ELF-1 (cell line): ENCODE data around the gene DDX10.
A peak's percentile ranks its signal among the peaks of the same experiment; 100 is the strongest.
"Not testable (repeated sequence)": the region's sequence is repeated elsewhere in the genome, so short reads cannot be mapped to it uniquely, and the experiment has no call there.

ENCODE experiments used
- DNase-seq: peaks from one replicate; pipeline ENCODE4 v3.0.0-alpha.2; 2016; ENCODE audit warnings: low read depth, low spot score

DDX10 gene

DNA sequence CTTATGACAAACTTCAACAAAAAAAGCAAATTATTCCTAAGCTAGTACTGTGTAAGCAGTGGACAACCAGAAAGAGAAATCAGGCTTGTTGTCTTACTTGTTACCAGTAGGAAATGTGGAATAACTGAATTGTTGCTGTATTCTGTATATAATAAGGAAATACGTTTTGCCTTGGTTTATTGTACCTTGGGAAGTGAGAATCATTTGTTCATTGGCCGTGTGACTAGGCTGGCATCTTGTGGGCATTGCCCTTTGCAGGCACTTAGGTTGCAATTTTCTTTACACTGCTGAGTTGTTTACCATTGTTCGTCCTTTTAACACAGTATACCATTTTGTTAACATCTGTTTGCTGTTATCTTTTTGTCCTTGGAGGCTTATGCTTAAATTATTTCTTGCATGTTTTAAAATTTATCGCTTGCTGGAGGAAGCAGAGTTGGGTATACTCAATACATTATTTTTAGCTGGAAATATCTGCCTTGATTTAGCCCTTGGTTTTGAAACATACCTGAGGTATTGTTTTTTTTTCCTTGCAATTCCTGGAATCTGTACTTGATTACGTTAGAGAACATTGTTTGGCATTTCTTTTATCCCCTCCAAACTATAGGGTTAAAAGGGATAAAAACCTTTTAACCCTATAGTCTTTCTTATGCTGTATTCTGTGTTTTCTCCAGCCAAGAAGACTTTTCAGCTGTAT, 109.3 kb downstream of the DDX10 start:
- no peak for DNase-seq

DNA sequence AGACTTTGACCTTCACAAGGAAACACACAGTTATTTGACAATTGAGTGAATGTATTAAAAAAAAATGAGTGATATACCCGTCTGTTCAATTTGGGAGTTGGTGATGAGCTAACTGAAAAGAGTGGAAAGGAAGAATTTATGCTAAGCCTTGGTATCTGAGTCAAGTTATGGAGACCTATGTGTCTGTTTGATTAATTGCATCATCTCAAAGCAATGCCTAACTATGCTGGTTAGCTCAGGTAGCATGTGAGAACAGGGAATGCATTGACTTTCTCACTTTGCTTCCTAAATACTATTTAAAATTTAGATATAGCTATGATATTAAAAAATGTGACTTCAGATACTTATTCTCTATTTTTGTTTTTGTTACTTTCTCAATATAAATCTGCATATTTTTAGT, 110.5 kb downstream of the DDX10 start:
- DNase-seq = no peak

DNA sequence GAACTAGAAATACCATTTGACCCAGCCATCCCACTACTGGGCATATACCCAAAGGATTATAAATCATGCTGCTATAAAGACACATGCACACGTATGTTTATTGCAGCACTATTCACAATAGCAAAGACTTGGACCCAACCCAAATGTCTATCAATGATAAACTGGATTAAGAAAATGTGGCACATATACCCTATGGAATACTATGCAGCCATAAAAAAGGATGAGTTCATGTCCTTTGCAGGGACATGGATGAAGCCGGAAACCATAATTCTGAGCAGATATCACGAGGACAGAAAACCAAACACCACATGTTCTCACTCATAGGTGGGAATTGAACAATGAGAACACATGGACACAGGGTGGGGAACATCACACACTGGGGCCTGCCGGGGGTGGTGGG, 114.3 kb downstream of the DDX10 start:
- not testable (repeated sequence) for DNase-seq

GRCh38 chr11:108780119-108780518, 115.2 kb downstream of the DDX10 start:
- no peak for DNase-seq

DNA sequence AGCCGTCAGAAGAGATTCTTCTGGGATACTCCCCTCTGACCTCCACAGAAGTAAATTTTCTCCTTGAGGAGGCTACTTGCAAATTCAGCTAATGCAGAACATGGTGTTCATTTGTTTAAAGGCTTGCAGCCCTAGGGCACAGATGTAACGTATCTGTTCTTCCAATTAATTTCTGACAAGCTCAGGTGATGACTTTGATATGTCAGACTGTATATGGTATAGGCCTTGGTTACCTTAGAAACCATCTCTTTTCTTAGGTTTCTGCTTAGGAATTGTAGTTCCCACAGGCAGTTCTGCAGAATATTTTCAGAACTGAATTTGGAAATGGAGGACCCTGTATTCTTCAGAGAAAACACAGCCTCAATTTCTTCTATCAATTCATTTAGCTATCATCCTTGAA, 117.1 kb downstream of the DDX10 start:
- no peak for DNase-seq

- DNase-seq = no peak
These were observed 121.6 kb downstream of the DDX10 start for GRCh38 chr11:108786281-108786990.

GRCh38 chr11:108787105-108787504, 122.2 kb downstream of the DDX10 start:
- peak; percentile 6 for DNase-seq

- peak; percentile 55 for DNase-seq
These were observed 123.8 kb downstream of the DDX10 start for GRCh38 chr11:108788565-108789199.

DNA sequence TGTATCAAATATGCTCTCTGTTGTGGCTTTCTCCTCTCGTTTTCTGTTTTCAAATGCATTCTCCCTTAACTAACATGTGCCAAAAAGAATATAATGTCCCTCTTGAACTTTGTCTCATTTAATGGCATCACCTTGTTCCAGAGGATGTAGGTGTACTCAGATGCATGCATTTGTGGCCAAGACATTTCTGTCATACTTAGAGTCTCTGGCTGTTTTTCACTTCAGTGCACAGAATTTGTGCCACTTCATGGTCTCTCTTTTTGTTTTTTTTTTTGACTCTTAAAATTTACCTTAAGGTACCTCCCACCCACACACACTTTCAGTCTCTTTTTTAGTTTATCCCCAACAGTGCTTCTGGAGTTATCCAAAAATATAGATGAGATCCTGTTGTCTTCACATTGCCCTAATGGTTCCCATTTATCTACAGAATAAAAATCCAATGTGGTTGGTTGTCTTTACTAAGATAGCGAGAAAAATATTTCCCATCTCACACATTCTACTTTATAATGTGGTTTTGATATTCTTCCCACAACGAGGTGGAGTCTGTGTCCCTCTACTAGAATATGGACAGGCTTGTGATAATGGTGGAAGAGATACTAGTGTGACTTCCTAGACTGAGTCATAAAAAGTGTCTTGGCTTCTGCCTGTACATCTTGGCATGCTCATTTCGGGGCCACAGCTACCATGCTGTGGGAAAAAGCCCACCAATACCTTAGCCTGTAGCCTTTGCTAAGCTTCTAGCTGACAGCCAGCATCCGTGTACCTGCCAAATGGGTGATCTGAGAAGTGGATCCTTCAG, 125.8 kb downstream of the DDX10 start:
- DNase-seq = no peak

DNA sequence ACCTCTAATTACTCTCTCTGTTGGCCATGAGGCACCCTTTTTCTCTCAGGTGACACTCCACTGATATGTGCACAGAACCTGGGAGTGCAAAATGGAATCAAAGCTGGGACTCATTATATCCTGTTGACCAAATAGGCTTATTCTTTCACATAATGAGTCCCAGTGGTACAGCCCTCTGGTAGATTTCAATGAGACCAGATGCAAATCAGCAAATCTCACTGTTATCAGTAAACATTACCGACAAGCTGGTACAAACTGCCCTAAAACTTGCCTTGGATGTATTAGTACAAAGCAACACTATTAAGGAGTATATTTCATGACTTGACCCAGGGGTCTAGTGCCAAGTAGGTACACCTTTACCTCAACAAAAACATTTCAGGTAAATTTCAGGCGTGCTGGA, 128.3 kb downstream of the DDX10 start:
- DNase-seq = no peak

DNA sequence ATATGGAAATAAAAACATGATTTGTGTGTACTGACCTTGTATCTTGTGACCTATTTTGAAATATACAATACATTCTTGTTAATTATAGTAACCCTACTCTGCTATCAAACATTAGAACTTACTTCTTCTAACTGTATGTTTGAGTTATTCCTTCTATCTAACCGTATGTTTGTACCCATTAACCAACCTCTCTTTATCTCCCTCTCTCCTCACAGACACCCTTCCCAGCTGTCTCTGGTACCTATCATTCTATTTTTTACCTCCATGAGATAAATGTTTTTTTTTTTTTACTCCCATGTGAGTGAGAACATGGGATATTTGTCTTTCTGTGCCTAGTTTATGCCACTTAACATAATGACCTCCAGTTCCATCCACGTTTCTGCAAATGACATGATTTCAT, 128.7 kb downstream of the DDX10 start:
- DNase-seq = no peak

- DNase-seq = no peak
These were observed 131.7 kb downstream of the DDX10 start for GRCh38 chr11:108796551-108796950.

DNA sequence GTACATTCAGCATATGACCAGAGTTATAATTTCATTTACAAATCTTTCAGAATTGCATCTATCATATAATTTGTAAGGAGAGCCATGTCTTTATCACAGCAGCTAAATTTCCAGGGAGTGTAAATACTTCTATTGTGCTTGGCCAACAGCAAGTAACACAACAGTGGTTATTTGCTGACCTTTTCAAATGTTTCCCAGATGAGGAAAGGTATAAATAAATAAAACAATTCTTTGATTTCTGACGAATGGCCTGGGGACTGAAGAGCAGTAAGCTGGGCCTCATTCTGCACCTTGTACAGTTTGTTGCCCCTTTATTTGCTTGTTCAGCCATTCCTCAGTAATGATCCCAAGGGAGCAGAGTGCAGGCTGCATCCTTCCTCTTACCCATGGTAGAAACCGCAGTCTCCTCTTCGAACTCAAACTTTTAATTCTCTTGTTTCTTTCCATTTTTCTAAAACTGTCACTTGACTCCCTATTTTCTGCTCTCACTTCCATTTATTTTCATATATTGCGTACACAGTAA, 132.8 kb downstream of the DDX10 start:
- DNase-seq = no peak

GRCh38 chr11:108802492-108802891, 137.6 kb downstream of the DDX10 start:
- DNase-seq = no peak

DNA sequence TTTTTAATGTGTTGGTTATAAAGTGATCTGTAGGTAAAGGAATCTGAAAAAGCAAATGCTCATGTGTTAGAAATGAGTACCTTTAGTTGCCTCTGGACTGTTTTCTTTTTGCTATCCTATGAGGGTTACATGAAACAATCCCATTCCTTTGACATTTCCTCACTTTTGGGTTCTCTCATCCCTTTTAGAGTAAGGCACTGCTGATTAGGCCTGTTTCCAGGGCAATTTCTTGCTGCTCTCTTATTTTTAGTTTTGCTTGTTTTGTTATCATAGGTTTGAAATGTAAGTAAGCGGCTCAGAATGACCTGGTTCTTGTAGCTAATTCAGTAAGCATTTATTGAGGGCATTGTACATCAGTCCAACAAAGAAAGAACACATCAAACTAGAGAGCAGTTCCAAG, 138.9 kb downstream of the DDX10 start:
- DNase-seq = no peak

DNA sequence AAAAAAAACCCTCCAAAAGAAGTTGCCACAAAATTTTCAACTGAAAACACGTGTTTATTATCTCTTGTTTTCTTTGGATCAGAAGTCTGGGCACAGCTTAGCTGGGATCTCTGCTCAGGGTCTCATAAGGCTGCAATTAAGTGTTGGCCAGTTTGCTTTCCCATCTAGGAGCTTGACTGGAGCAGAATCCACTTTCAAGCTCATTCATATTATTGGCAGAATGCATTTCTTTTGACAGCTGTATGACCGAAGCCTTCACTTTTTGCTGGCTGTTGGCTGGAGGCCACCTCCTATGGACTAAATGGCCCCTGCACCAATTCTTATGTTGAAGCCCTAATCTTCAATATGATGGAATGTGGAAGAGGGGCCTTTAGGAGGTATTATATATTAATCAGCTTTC, 139.6 kb downstream of the DDX10 start:
- no peak for DNase-seq

- no peak for DNase-seq
These were observed 140.2 kb downstream of the DDX10 start for GRCh38 chr11:108805030-108805429.

DNA sequence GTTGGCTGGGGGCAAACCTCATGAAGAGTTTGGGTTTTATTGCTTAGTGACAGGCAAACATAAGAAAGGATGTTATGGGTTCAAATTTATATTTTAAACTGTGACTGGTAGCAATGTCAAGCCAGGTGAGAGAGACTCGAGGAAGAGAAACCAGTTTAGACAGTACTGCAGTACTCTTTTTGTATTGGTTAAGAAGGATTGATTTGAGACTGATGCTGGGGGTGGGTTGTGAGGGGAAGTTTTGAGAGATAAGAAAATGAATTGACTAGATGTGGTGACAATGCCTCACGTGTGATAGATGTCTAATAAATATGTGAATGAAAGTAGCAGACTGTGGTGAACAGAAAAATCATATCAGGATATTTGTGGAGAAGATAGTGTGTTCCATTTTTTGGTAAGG, 142.4 kb downstream of the DDX10 start:
- no peak for DNase-seq

DNA sequence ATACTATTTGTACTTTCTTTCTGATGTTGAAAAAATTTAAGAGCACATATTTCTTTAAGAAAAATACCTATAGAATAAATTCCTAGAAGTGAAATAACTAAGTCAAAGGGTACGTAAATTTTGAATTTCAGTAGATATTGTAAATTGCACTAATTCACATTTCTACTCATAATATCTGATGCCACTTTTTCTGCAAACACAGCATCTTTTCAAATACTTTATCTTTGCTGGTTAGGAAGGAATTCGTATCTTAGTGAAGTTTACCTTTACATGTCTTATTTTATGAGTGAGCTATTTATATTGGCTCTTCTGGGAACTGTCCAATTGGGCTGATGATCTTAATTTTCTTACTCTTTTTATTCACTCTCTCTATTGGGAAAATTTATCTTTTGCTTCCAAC, 148.2 kb downstream of the DDX10 start:
- no peak for DNase-seq

GRCh38 chr11:108817976-108818375, 153.1 kb downstream of the DDX10 start:
- no peak for DNase-seq

GRCh38 chr11:108818971-108819370, 154.1 kb downstream of the DDX10 start:
- DNase-seq = no peak

DNA sequence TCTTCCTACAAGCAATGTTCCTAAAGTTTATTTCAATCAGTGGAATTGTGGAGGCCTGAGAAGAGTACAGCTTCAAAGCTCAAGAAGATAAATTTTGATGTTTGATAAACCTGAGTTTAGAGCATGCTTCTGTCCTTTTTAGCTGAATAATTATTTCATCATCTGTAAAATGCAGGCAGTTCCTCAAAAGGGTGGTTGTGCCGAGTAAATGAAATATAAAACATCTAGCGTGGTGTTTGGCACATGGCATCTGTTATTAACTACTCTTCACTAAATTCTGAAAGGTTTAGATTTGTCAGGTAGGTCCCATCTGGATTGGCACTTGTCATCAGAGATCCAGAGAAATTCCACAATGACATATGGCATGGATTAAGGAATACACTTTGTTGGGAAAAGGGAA, 155.1 kb downstream of the DDX10 start:
- no peak for DNase-seq
